ENCODE data around the gene HRH1.

HRH1 gene

DNA sequence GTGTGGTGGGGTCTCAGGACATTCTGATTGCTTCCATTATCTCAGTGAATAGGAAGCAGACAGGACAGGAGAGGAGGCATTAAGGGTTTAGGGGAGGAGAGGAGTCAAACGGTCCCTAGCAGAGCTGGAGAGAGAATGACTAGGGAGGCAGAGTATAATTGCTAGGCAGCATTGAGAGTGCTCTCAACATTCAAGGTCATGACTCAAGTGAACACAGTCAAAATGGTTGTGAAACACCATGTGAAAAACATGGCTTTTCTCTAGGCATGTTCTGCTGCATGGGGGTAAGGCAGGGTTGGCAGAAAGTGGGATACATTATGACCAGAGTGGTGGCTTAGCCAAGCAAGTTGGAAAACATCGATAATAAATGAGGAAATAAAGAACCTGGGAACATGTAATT, 19.5 kb upstream of the HRH1 start:
- no peaks in the 10 kb centered on the region for H3K36me3 Mint-ChIP-seq (ENCODE audit: low read depth)
- H3K9me3 Mint-ChIP-seq, result no peaks in the 10 kb centered on the region
- H3K27me3 Mint-ChIP-seq, result peaks cover 12% of the 10 kb centered on the region
- no peak overlapping the region for H3K4me3 Mint-ChIP-seq
- H3K4me1 Mint-ChIP-seq (ENCODE audit: low read depth), result peaks cover 2% of the 10 kb centered on the region
- DNase-seq, result no peak
- no peak overlapping the region for H3K27ac Mint-ChIP-seq

- no peaks in the 10 kb centered on the region for H3K9me3 Mint-ChIP-seq
- H3K4me1 Mint-ChIP-seq (ENCODE audit: low read depth), result peaks cover 13% of the 10 kb centered on the region
- H3K36me3 Mint-ChIP-seq (ENCODE audit: low read depth), result no peaks in the 10 kb centered on the region
- no peak overlapping the region for H3K27ac Mint-ChIP-seq
- peaks cover 24% of the 10 kb centered on the region for H3K27me3 Mint-ChIP-seq
- no peak for DNase-seq
- H3K4me3 Mint-ChIP-seq, result no peak overlapping the region
These were observed 18.2 kb upstream of the HRH1 start for GRCh38 chr3:11136116-11136515.

DNA sequence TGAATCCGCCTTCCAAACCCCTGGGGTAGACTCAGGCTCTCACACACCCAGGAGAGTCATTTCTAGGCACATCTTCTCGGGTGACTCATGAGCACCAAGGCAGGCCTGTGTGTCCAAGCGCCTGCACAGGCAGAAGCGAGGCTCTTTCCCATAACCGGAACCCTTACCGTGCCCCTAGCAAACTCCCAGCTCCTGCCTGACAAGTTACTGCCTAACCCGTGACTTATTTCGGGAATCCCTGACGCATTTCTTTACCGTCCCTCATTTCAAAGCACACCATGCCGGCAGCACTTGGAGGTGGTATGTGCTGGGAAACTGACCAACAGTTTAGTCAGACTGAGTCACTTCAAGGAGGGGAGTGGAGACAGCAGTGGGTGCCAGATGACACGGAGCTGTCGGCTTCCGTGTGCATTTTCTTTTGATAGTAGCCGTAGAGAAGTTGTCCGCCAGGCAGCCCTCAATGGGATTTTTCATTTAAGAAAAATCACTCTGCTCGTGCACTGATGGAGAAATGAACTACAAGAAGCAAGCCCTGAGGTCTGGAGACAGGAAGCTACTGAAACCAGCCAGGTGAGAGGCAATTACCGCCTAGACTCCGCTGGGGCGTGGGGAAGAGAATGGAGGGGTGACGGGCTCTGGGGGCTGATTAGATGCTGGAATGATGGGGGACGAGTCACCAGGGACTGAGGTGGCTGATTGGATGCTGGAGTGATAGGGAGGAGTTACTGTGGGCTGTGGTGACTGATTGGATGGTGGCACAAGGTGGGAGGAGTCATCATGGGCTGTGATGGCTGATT, 17.3 kb upstream of the HRH1 start:
- H3K9me3 Mint-ChIP-seq, result no peaks in the 10 kb centered on the region
- no peak overlapping the region for H3K4me3 Mint-ChIP-seq
- H3K27ac Mint-ChIP-seq, result no peak overlapping the region
- DNase-seq, result no peak
- peaks cover 25% of the 10 kb centered on the region for H3K27me3 Mint-ChIP-seq
- H3K4me1 Mint-ChIP-seq (ENCODE audit: low read depth), result peaks cover 13% of the 10 kb centered on the region
- no peaks in the 10 kb centered on the region for H3K36me3 Mint-ChIP-seq (ENCODE audit: low read depth)

DNA sequence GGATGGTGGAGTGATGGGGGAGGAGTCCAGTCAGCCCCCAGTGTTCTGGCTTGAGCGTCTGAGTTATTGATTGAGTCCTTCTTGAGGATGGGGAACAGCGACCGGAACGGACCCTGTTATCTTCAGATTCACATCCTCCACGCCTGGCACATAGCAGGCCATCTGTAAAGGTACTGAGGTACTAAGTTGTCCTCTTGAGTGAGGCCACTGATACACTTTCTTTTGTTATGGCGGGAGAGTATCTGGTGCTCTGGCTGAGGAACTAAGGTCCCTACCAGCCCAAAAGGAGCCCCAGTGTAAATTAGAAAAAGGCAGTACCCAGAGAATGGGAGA, 16.7 kb upstream of the HRH1 start:
- H3K4me1 Mint-ChIP-seq (ENCODE audit: low read depth), result peaks cover 13% of the 10 kb centered on the region
- H3K36me3 Mint-ChIP-seq (ENCODE audit: low read depth), result no peaks in the 10 kb centered on the region
- no peak overlapping the region for H3K27ac Mint-ChIP-seq
- DNase-seq, result no peak
- peaks cover 25% of the 10 kb centered on the region for H3K27me3 Mint-ChIP-seq
- no peaks in the 10 kb centered on the region for H3K9me3 Mint-ChIP-seq
- H3K4me3 Mint-ChIP-seq, result no peak overlapping the region

- DNase-seq, result no peak
- Mint-ChIP-seq H3K4me3 (no peak overlapping the region), H3K4me1 (ENCODE audit: low read depth) (peaks cover 13% of the 10 kb centered on the region), H3K27me3 (peaks cover 30% of the 10 kb centered on the region), H3K9me3 (no peaks in the 10 kb centered on the region), H3K36me3 (ENCODE audit: low read depth) (no peaks in the 10 kb centered on the region), H3K27ac (no peak overlapping the region)
These were observed 15.9 kb upstream of the HRH1 start for GRCh38 chr3:11138371-11138770.

DNA sequence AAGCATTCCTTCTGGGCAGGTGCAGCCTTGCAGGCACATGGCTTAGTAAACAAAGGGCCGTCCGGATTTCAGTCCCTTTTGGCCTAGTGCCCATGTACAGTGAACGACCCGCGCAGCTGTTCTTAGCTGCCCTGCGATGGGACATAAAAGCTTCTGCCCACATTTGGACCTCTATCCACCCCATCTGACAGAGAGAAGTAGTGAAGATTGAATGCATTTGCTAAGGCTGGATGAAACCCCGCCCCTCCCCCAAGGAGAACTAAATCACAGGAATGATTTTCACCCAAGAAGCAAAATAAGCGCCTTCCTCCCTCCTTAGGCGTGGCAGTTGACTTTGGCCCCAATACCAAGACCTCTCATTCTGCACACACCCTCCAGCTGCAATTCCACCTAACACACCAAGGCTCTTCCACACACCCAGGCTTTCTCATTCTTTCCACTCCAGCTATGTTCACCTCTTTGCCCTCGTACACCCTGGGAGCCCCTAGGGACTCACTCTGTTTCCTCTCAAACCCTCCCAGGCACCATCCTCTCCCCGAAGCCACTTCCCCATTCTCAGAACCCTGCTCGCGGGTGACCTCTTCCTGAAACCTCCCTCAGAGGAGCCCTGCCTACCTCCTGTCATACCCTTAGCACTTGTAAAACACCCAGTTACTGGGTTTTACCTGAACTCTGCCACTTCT, 14.1 kb upstream of the HRH1 start:
- no peaks in the 10 kb centered on the region for H3K36me3 Mint-ChIP-seq (ENCODE audit: low read depth)
- H3K4me1 Mint-ChIP-seq (ENCODE audit: low read depth), result peaks cover 13% of the 10 kb centered on the region
- no peak for DNase-seq

DNA sequence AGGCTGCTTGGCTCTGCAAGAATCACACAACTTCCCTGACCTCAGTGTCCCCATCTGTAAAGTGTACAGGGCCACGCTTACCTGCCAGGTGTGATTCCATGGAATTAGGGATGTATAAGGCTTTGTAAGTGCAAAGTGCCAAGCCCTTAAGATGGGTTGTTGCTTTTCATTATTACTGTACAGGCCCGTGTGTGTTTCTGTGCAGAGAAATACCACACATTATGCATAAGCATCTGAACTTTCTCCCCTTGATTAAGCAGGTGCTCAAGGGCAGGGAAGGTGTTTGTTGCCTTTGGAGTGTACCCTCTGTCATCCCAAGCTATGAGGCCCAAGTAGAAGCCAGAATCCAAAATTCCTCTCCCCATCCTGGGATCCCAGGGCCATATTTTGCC, 13.6 kb upstream of the HRH1 start:
- no peak overlapping the region for H3K27ac Mint-ChIP-seq

More for the DNA sequence above, 14.1 kb upstream of the HRH1 start:
- Mint-ChIP-seq H3K27me3 (peaks cover 34% of the 10 kb centered on the region), H3K27ac (no peak overlapping the region), H3K9me3 (no peaks in the 10 kb centered on the region), H3K4me3 (no peak overlapping the region)

DNA sequence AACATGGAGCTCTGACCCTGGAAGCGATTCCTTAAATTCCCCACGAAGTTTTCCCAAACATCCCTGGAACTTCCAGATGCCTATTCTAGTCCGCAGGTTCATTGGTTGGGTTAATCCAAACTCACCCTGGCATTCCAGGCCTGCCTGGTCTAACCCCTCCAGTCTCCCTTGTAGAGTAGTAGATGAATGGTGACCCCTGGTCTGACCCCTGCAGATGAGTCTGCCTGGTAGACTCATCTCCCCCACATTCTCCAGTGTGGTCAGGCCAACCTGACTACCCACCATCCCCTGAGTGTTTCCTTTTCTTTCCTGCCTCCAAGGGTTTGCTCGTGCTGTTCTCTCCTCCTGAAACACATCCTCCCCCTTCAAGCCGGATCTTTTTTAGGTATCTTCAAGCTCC, 10.8 kb upstream of the HRH1 start:
- Mint-ChIP-seq H3K27me3 (peaks cover 50% of the 10 kb centered on the region), H3K4me1 (ENCODE audit: low read depth) (peaks cover 13% of the 10 kb centered on the region), H3K9me3 (no peaks in the 10 kb centered on the region), H3K36me3 (ENCODE audit: low read depth) (no peaks in the 10 kb centered on the region), H3K4me3 (no peak overlapping the region), H3K27ac (no peak overlapping the region)
- no peak for DNase-seq

More for the DNA sequence above, 13.6 kb upstream of the HRH1 start:
- Mint-ChIP-seq H3K4me1 (ENCODE audit: low read depth) (peaks cover 13% of the 10 kb centered on the region), H3K27me3 (peaks cover 37% of the 10 kb centered on the region), H3K36me3 (ENCODE audit: low read depth) (no peaks in the 10 kb centered on the region), H3K4me3 (no peak overlapping the region), H3K9me3 (no peaks in the 10 kb centered on the region)
- no peak for DNase-seq

- DNase-seq, result no peak
- no peak overlapping the region for H3K4me3 Mint-ChIP-seq
- no peaks in the 10 kb centered on the region for H3K36me3 Mint-ChIP-seq (ENCODE audit: low read depth)
- no peaks in the 10 kb centered on the region for H3K9me3 Mint-ChIP-seq
- H3K27me3 Mint-ChIP-seq, result peaks cover 52% of the 10 kb centered on the region
- no peak overlapping the region for H3K27ac Mint-ChIP-seq
- peaks cover 10% of the 10 kb centered on the region for H3K4me1 Mint-ChIP-seq (ENCODE audit: low read depth)
These were observed 9.3 kb upstream of the HRH1 start for GRCh38 chr3:11144996-11145395.

- no peak for DNase-seq
- Mint-ChIP-seq H3K27ac (no peak overlapping the region), H3K4me1 (ENCODE audit: low read depth) (peaks cover 2% of the 10 kb centered on the region), H3K27me3 (peaks cover 51% of the 10 kb centered on the region), H3K4me3 (no peak overlapping the region), H3K9me3 (no peaks in the 10 kb centered on the region), H3K36me3 (ENCODE audit: low read depth) (no peaks in the 10 kb centered on the region)
These were observed 8.4 kb upstream of the HRH1 start for GRCh38 chr3:11145888-11146287.

DNA sequence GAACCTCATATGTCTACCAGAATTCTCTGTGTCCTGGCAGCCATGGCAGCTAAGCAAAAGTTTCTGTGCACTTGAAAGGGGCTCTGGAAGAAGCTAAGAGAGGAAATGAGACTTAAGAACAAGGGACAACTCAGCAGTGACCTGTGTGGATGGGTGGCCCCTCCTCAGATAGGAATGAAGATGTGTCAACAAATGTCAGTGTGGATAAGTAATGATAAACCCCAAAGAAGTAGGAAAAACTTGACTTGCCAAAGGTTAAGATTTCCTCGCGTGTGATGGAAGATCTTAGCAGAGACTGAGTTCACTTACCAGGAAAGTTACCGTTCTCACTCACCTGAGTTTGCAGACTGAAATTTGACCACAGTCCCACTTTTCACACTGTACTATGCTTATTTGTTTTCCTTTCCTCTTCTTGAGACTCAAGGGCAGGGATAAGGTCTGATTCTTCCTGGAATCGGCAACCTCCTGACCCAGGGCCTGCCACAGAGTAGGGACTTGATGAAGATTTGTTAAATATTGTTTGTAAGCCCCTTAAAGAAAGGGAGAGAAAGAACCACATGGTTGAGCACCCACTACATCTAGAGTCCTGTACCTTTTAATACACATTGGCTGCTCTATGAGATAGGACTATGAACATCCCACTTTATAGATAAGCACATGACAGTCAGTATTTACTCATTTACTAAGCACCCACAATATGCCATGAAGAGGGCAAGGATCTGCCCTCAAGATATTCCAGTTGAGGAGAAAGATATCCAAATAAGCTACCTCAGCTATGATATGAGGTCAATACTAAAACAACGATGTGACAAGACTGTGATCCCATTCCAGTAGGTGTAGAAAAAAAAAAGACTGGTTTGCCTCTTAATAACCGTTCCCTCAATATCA, 7.3 kb upstream of the HRH1 start:
- Mint-ChIP-seq H3K4me1 (ENCODE audit: low read depth) (no peaks in the 10 kb centered on the region), H3K27me3 (peaks cover 59% of the 10 kb centered on the region), H3K9me3 (no peaks in the 10 kb centered on the region), H3K27ac (no peak overlapping the region), H3K36me3 (ENCODE audit: low read depth) (no peaks in the 10 kb centered on the region), H3K4me3 (no peak overlapping the region)
- DNase-seq, result no peak

DNA sequence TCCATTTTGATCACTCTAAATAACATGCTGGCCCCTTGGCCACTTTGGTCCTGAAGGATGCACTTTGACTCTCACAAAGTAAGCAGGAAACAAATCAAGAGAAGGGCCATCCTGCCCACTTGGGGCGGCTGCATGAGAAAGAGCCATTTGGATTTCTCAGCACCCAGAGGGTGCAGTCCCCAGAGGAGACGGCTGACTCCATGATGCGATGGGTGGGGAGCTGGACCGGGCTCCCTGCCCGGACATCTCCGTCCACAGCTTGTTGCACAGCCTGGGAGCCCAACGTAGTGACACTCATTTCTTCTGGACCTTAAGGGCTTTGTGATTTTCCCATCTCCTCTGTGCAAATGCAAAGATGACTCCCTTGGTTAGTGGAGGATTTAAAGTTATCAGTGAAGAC, 4.0 kb upstream of the HRH1 start:
- Mint-ChIP-seq H3K36me3 (ENCODE audit: low read depth) (no peaks in the 10 kb centered on the region), H3K4me3 (no peak overlapping the region), H3K27ac (no peak overlapping the region), H3K27me3 (peaks cover 75% of the 10 kb centered on the region), H3K9me3 (no peaks in the 10 kb centered on the region), H3K4me1 (ENCODE audit: low read depth) (peaks cover 10% of the 10 kb centered on the region)
- no peak for DNase-seq

GRCh38 chr3:11152301-11152700, 2.0 kb upstream of the HRH1 start:
- Mint-ChIP-seq H3K4me3 (no peak overlapping the region), H3K36me3 (ENCODE audit: low read depth) (no peaks in the 10 kb centered on the region), H3K9me3 (no peaks in the 10 kb centered on the region), H3K27me3 (peaks cover 83% of the 10 kb centered on the region), H3K27ac (no peak overlapping the region), H3K4me1 (ENCODE audit: low read depth) (peaks cover 14% of the 10 kb centered on the region)
- no peak for DNase-seq

DNA sequence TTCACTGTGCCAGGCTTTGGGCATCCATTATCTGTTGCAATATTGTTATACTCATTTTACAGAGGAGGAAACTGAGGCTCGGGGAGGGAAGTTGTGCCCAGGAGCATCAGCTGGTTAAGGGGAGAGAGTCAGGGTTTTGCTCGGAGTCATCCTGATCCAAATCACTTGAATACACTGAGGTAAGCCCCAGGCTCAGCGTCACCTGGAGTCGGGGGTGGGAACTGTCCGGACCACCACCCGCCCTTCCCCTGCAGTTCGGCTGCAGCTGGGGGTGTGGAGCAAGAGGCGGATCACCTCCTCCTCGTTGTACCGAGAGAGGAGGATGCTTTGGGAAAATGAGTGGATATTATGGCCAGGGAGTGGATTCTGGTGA, 646 bp downstream of the HRH1 start:
- no peak for DNase-seq
- no peak overlapping the region for H3K27ac Mint-ChIP-seq
- no peaks in the 10 kb centered on the region for H3K9me3 Mint-ChIP-seq
- H3K4me3 Mint-ChIP-seq, result peak overlapping the region; percentile 55
- H3K4me1 Mint-ChIP-seq (ENCODE audit: low read depth), result peaks cover 14% of the 10 kb centered on the region
- H3K27me3 Mint-ChIP-seq, result peaks cover 85% of the 10 kb centered on the region
- H3K36me3 Mint-ChIP-seq (ENCODE audit: low read depth), result no peaks in the 10 kb centered on the region

Data from activated T-cell treated with anti-CD3 and anti-CD28 coated beads, Interleukin-2, amount 50 U/mL, for 24 hours (primary cell).